Sigmoid colon (tissue), 7 donors: ENCODE measurements around the gene EIF4G3. TPM values are rescaled to one million over a fixed set of nuclear protein-coding genes. Genes with fewer than 3 reads are reported as not detected.
"Not testable (repeated sequence)": the region's sequence is repeated elsewhere in the genome, so short reads cannot be mapped to it uniquely, and the experiment has no call there.

Experiments
- DNase-seq: peaks from one replicate; pipeline ENCODE4 v3.0.0-alpha.2; 2019
- H3K27ac ChIP-seq, 4 donors: fragments of 200-600 bp; sonication (generic); one replicate each; pipeline ENCODE4 v1.5.1; 2016 to 2019; ENCODE audit warnings: mild to moderate bottlenecking in 1 of 4
- H3K27me3 ChIP-seq, 3 donors: fragments of 200-600 bp; sonication (generic); one replicate each; pipeline ENCODE4 v1.5.1; 2019; ENCODE audit warnings: mild to moderate bottlenecking in 1 of 3
- H3K36me3 ChIP-seq, 4 donors: fragments of 200-600 bp; sonication (generic); one replicate each; pipeline ENCODE4 v1.5.1; 2016 to 2019
- H3K4me1 ChIP-seq, 4 donors: fragments of 200-600 bp; sonication (generic); one replicate each; pipeline ENCODE4 v1.5.1; 2017 to 2019
- H3K4me3 ChIP-seq, 4 donors: fragments of 200-600 bp; sonication (generic); one replicate each; pipeline ENCODE4 v1.5.1; 2017 to 2019; ENCODE audit warnings: mild to moderate bottlenecking in 2 of 4, moderate library complexity in 1 of 4
- H3K9me3 ChIP-seq, 4 donors: fragments of 200-600 bp in 3 of 4; sonication (generic) in 3 of 4; one replicate each; pipeline versions ENCODE4 v1.5.1 to v1.6.1; 2013 to 2019
- CTCF ChIP-seq, 4 experiments: fragments of 450-650 bp in 3 of 4; fragments of 200-600 bp in 1 of 4; IDR thresholded peaks; one replicate each; pipeline ENCODE4 v1.5.1; 2016 to 2019; ENCODE audit warnings: antibody characterized with exemption in 4 of 4, mild to moderate bottlenecking in 3 of 4, moderate library complexity in 2 of 4
- EP300 ChIP-seq, 4 donors: sonication (generic); formaldehyde crosslinking; IDR thresholded peaks; one replicate each; pipeline ENCODE4 v1.6.1; 2017; ENCODE audit warnings: antibody characterized with exemption in 4 of 4
- POLR2A ChIP-seq, 2 donors: fragments of 450-650 bp; IDR thresholded peaks; one replicate each; pipeline ENCODE4 v1.6.1; 2016; ENCODE audit warnings: antibody characterized with exemption in 2 of 2, mild to moderate bottlenecking in 2 of 2, moderate library complexity in 2 of 2
- POLR2AphosphoS5 ChIP-seq, 4 donors: sonication (generic); formaldehyde crosslinking; IDR thresholded peaks; one replicate each; pipeline ENCODE4 v1.6.1; 2017; ENCODE audit warnings: antibody characterized with exemption in 4 of 4
- WGBS, 2 donors: extraction: QIAGEN DNeasy Blood & Tissue Kit; methylation state at CpG; one replicate each; pipeline ENCODE4 v1.1.7; 2013; 5-methylcytosine and 5-hydroxymethylcytosine counted together
- intact Hi-C: fragments of 100-400 bp; cut with DNase I; formaldehyde crosslinking; loops from one replicate; pipeline ENCODE4 v1.15.1; 2023
- polyA plus RNA-seq, 3 donors: library from polyadenylated mRNA; stranded (reverse); fragments of 200-250 nt; gene quantifications; one replicate each; pipeline ENCODE4 v1.2.3, GENCODE V29; 2013
- total RNA-seq, 4 donors: library from RNA; depleted of rRNA; stranded (reverse); fragments of >200 nt; gene quantifications; one replicate each; pipeline ENCODE4 v1.1.0, GENCODE V29; 2016
- donor health status: healthy with polysubstance abuse.
- donor health status: Bipolar disorder and iron deficiency.
- donor health status: healthy.

EIF4G3 gene
- total and polyA plus RNA-seq, 7 donors: 13.4 to 65.9 (median 33.5) TPM

GRCh38 chr1:20814534-20814871 lies 362.2 kb downstream of the EIF4G3 start:
- WGBS, 2 donors: no CpG with 5 or more reads among the region's 4 CpGs
- intact Hi-C loops: no loop called here
- no peaks in the 10 kb centered on the region for H3K9me3 ChIP-seq
- no peak overlapping the region for H3K27ac ChIP-seq
- DNase-seq: no peak
- no peaks in the 10 kb centered on the region for H3K27me3 ChIP-seq
- no peak overlapping the region for H3K4me3 ChIP-seq
- no peaks in the 10 kb centered on the region for H3K4me1 ChIP-seq
- H3K36me3 ChIP-seq: peaks cover 0 to 29% (median 4%) of the 10 kb centered on the region in 4 donors
- TF ChIP-seq POLR2A (IDR thresholded peaks at IDR 0.05): no peak
- TF ChIP-seq EP300 (IDR thresholded peaks at IDR 0.05): no peak
- no peak for TF ChIP-seq CTCF (IDR thresholded peaks at IDR 0.05)
- no peak for TF ChIP-seq POLR2AphosphoS5 (IDR thresholded peaks at IDR 0.05)

DNA sequence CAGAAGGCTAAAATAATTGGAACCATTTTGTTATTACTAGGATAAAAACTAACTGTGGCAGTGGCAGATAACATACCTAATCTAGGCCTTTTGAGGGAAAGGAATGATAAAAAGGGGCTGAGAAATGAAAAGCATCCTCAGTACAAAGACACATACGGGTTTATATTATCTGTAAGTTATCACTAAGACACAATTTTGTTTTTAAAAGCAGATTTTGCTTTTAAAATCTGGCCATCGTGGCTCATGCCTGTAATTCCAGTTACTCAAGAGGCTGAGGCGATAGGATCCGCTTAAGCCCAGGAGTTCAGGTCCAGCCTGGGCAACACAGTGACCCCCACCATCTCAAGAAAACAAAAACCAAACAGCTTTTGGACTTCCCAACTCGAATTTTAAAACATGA lies 364.8 kb downstream of the EIF4G3 start:
- TF ChIP-seq POLR2A (IDR thresholded peaks at IDR 0.05) (no peak), POLR2AphosphoS5 (IDR thresholded peaks at IDR 0.05) (no peak)
- no peaks in the 10 kb centered on the region for H3K27me3 ChIP-seq

DNA sequence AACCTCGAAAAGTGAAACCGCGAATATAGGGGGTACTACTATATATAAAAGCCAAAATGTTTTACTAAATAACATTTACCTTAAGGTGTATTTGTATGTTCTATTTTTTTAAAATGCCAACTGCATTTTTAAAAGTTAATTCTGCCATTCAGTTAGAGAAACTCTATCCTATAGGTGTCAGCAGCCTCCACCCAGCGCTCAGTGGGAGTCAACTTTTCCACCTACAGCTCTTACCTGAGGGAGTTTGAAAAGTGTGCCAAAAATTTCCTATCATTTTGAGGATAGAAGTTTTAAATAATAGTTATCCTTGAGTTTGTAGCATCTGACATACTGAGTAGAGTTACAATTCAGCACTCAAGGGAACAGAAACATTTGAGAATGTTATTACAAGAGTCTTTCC lies 383.5 kb downstream of the EIF4G3 start:
- Histone ChIP-seq H3K27ac (no peak overlapping the region), H3K27me3 (no peaks in the 10 kb centered on the region), H3K36me3 (no peaks in the 10 kb centered on the region), H3K4me3 (no peak overlapping the region), H3K4me1 (peaks cover 0 to 4% (median 2%) of the 10 kb centered on the region in 4 donors), H3K9me3 (no peaks in the 10 kb centered on the region)
- intact Hi-C loops: no loop called here
- WGBS, 2 donors: 97 to 99% methylated on average over 4 of the region's 4 CpGs
- TF ChIP-seq CTCF (IDR thresholded peaks at IDR 0.05) (no peak), POLR2AphosphoS5 (IDR thresholded peaks at IDR 0.05) (no peak), EP300 (IDR thresholded peaks at IDR 0.05) (no peak), POLR2A (IDR thresholded peaks at IDR 0.05) (no peak)
- no peak for DNase-seq

More for the DNA sequence above, 364.8 kb downstream of the EIF4G3 start:
- 93 to 96% methylated on average over 5 of the region's 5 CpGs for WGBS, 2 donors
- H3K9me3 ChIP-seq: no peaks in the 10 kb centered on the region
- H3K27ac ChIP-seq: no peak overlapping the region
- H3K36me3 ChIP-seq: peaks cover 0 to 28% (median 6%) of the 10 kb centered on the region in 4 donors
- DNase-seq: no peak
- H3K4me1 ChIP-seq: no peaks in the 10 kb centered on the region
- intact Hi-C loops: no loop called here
- no peak overlapping the region for H3K4me3 ChIP-seq

GRCh38 chr1:20792196-20792595 lies 384.5 kb downstream of the EIF4G3 start:
- Histone ChIP-seq H3K27me3 (no peaks in the 10 kb centered on the region), H3K27ac (no peak overlapping the region), H3K4me1 (peaks cover 0 to 11% (median 4%) of the 10 kb centered on the region in 4 donors), H3K4me3 (no peak overlapping the region), H3K36me3 (no peaks in the 10 kb centered on the region), H3K9me3 (no peaks in the 10 kb centered on the region)
- no peak for DNase-seq
- intact Hi-C loops: no loop called here
- WGBS, 2 donors: 83 to 89% methylated on average over 2 of the region's 2 CpGs
- TF ChIP-seq POLR2AphosphoS5 (IDR thresholded peaks at IDR 0.05) (no peak), CTCF (IDR thresholded peaks at IDR 0.05) (no peak), EP300 (IDR thresholded peaks at IDR 0.05) (no peak)

DNA sequence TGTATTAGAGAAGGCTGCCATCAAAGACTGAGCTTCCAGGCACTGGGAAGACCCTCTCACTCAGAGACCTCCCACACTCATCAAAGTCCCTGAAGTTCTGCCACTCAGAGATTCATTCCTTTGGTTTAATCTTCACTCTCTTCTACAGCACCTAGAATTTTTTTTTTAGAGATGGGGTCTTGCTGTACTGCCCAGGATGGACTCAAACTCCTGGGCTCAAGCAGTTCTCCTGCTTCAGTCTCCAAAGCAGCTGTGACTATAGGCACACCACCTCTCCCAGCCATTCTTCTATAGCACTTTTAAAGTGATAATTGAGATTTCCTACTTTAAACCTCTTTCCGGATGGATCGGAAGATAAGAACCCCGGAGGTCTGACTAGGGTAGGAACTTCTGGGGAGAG lies 385.9 kb downstream of the EIF4G3 start:
- Histone ChIP-seq H3K4me3 (no peak overlapping the region), H3K9me3 (no peaks in the 10 kb centered on the region), H3K4me1 (peaks cover 0 to 11% (median 4%) of the 10 kb centered on the region in 4 donors), H3K27me3 (no peaks in the 10 kb centered on the region), H3K27ac (no peak overlapping the region), H3K36me3 (no peaks in the 10 kb centered on the region)
- TF ChIP-seq EP300 (IDR thresholded peaks at IDR 0.05) (no peak), POLR2A (IDR thresholded peaks at IDR 0.05) (no peak), POLR2AphosphoS5 (IDR thresholded peaks at IDR 0.05) (no peak), CTCF (IDR thresholded peaks at IDR 0.05) (no peak)
- 89 to 93% methylated on average over 3 of the region's 3 CpGs for WGBS, 2 donors
- intact Hi-C loops: no loop called here
- no peak for DNase-seq

- H3K27me3 ChIP-seq, H3K4me3 ChIP-seq, H3K27ac ChIP-seq, DNase-seq, H3K9me3 ChIP-seq, H3K36me3 ChIP-seq: not testable (repeated sequence)
- peaks cover 0 to 20% (median 15%) of the 10 kb centered on the region in 4 donors for H3K4me1 ChIP-seq
- whole genome bisulfite sequencing, 2 donors: 94 to 97% methylated on average over 9 of the region's 9 CpGs
- intact Hi-C loops: loop anchor here (5.0 to 10.0 kb wide), 2 partner anchors 92 to 555 kb away; no protein-coding TSS in a partner anchor
Measured at GRCh38 chr1:20789598-20789997, 387.1 kb downstream of the EIF4G3 start.
